ENCODE measurements around the gene NLRC3. TPM values are rescaled to one million over a fixed set of nuclear protein-coding genes. Genes with fewer than 3 reads are reported as not detected.
A peak's percentile ranks its signal among the peaks of the same experiment; 100 is the strongest.
"Not testable (repeated sequence)": the region's sequence is repeated elsewhere in the genome, so short reads cannot be mapped to it uniquely, and the experiment has no call there.

The NLRC3 gene
- total RNA-seq, 2 experiments from 2014 or later: 12.3 to 12.5 TPM

- peaks cover 2% of the 10 kb centered on the region for H3K4me1 Mint-ChIP-seq
- DNase-seq: no peak
- no peaks in the 10 kb centered on the region for H3K9me3 Mint-ChIP-seq
- H3K27ac Mint-ChIP-seq: no peak overlapping the region
- no peak overlapping the region for H3K4me3 Mint-ChIP-seq
- H3K36me3 Mint-ChIP-seq: peaks cover 6% of the 10 kb centered on the region
- no peaks in the 10 kb centered on the region for H3K27me3 Mint-ChIP-seq
These were observed 48.0 kb downstream of the NLRC3 start for GRCh38 chr16:3529175-3529574.

- DNase-seq: no peak
- H3K9me3 Mint-ChIP-seq: no peaks in the 10 kb centered on the region
- peaks cover 6% of the 10 kb centered on the region for H3K36me3 Mint-ChIP-seq
- peaks cover 2% of the 10 kb centered on the region for H3K4me1 Mint-ChIP-seq
- no peaks in the 10 kb centered on the region for H3K27me3 Mint-ChIP-seq
- H3K4me3 Mint-ChIP-seq: no peak overlapping the region
- no peak overlapping the region for H3K27ac Mint-ChIP-seq
These were observed 48.8 kb downstream of the NLRC3 start for GRCh38 chr16:3528406-3528805.

- not testable (repeated sequence) for H3K27ac Mint-ChIP-seq, H3K9me3 Mint-ChIP-seq
- DNase-seq: peak; percentile 56
These were observed 49.9 kb downstream of the NLRC3 start for GRCh38 chr16:3527216-3527829.

DNA sequence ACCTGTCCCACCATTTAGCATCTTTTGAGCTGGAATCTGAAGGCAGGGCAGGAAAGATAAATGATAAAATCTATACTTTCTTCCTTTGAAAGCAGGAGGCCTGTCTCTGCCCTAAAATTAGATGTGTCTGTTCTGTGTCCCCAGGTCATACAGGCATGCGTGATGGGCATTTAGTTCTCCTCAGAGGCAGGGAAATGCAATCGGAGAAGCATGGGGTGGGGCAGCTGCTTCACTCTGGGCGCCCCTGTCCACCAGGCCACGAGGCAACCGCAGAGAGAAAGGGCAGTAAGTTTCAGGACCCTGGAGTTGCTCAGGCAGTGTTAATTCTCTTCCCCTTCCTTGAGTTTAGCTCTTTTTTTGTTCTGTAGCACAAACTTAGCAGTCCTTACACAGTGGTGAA lies 51.3 kb downstream of the NLRC3 start:
- Mint-ChIP-seq H3K4me3 (no peak overlapping the region), H3K27ac (no peak overlapping the region), H3K27me3 (no peaks in the 10 kb centered on the region), H3K36me3 (peaks cover 6% of the 10 kb centered on the region), H3K4me1 (peaks cover 2% of the 10 kb centered on the region), H3K9me3 (no peaks in the 10 kb centered on the region)
- no peak for DNase-seq

More at GRCh38 chr16:3527216-3527829, 49.9 kb downstream of the NLRC3 start:
- not testable (repeated sequence) for H3K27me3 Mint-ChIP-seq, H3K4me3 Mint-ChIP-seq, H3K4me1 Mint-ChIP-seq, H3K36me3 Mint-ChIP-seq

DNA sequence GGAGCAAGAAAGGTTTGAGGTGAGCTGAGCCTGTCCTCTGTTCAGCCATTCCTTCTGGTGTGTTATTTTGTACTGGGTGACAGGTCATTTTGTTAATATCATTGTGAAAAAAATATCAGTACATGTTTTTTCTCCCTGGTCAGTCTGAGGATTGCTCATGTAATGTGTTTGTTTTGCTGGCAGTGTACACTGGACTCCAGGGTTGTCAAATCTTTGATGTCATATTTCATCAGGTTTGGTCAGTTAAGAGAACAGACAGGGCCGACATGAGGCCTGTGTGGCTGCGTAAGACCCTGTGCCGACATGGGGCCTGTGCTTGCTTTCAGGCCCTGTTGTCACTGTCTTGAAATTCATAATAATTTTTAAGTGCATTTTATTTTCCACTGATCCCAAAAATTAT lies 53.9 kb downstream of the NLRC3 start:
- H3K9me3 Mint-ChIP-seq: no peaks in the 10 kb centered on the region
- peaks cover 9% of the 10 kb centered on the region for H3K36me3 Mint-ChIP-seq
- DNase-seq: no peak
- peaks cover 5% of the 10 kb centered on the region for H3K4me1 Mint-ChIP-seq
- no peak overlapping the region for H3K27ac Mint-ChIP-seq
- no peak overlapping the region for H3K4me3 Mint-ChIP-seq
- H3K27me3 Mint-ChIP-seq: no peaks in the 10 kb centered on the region

DNA sequence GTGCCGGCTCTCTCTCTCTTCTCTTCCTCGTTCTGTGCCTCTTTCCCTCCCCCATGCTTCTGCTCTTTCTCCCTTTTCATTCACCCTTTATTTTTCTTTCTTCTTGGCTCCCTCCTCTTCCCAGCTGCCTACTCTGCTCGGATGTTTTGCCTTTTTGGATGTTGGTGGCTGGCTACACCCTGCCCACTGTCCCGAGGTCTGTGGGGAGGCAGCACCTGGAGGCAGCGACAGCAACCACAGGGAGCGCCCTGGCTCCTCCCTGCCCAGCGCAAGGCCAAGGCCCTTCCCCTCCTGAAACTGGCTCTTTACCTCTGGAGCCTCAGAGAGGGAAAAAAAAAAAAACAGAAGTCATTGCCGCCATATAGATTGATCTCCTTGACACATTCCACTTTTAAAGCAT lies 56.4 kb downstream of the NLRC3 start:
- Mint-ChIP-seq H3K9me3 (no peaks in the 10 kb centered on the region), H3K36me3 (peaks cover 14% of the 10 kb centered on the region), H3K4me3 (no peak overlapping the region), H3K4me1 (peaks cover 3% of the 10 kb centered on the region), H3K27ac (no peak overlapping the region), H3K27me3 (no peaks in the 10 kb centered on the region)
- DNase-seq: no peak

GRCh38 chr16:3520413-3520812 lies 56.8 kb downstream of the NLRC3 start:
- H3K27me3 Mint-ChIP-seq: no peaks in the 10 kb centered on the region
- H3K27ac Mint-ChIP-seq: no peak overlapping the region
- peaks cover 14% of the 10 kb centered on the region for H3K36me3 Mint-ChIP-seq
- H3K4me3 Mint-ChIP-seq: no peak overlapping the region
- peaks cover 3% of the 10 kb centered on the region for H3K4me1 Mint-ChIP-seq
- no peak for DNase-seq
- H3K9me3 Mint-ChIP-seq: no peaks in the 10 kb centered on the region

GRCh38 chr16:3519581-3519980 lies 57.6 kb downstream of the NLRC3 start:
- no peaks in the 10 kb centered on the region for H3K9me3 Mint-ChIP-seq
- H3K27ac Mint-ChIP-seq: no peak overlapping the region

GRCh38 chr16:3518986-3519348 lies 58.2 kb downstream of the NLRC3 start:
- DNase-seq: no peak
- Mint-ChIP-seq H3K9me3 (no peaks in the 10 kb centered on the region), H3K4me3 (no peak overlapping the region), H3K4me1 (peaks cover 7% of the 10 kb centered on the region), H3K36me3 (peaks cover 16% of the 10 kb centered on the region), H3K27me3 (no peaks in the 10 kb centered on the region), H3K27ac (no peak overlapping the region)

More at GRCh38 chr16:3519581-3519980, 57.6 kb downstream of the NLRC3 start:
- H3K27me3 Mint-ChIP-seq: no peaks in the 10 kb centered on the region
- peaks cover 16% of the 10 kb centered on the region for H3K36me3 Mint-ChIP-seq
- no peak overlapping the region for H3K4me3 Mint-ChIP-seq
- H3K4me1 Mint-ChIP-seq: peaks cover 4% of the 10 kb centered on the region
- no peak for DNase-seq

- no peak for DNase-seq
- Mint-ChIP-seq H3K4me1 (peaks cover 11% of the 10 kb centered on the region), H3K27ac (no peak overlapping the region), H3K4me3 (no peak overlapping the region), H3K27me3 (no peaks in the 10 kb centered on the region), H3K9me3 (no peaks in the 10 kb centered on the region), H3K36me3 (peaks cover 16% of the 10 kb centered on the region)
These were observed 58.8 kb downstream of the NLRC3 start for GRCh38 chr16:3518292-3518985.

- H3K4me3 Mint-ChIP-seq: no peak overlapping the region
- no peaks in the 10 kb centered on the region for H3K27me3 Mint-ChIP-seq
- H3K4me1 Mint-ChIP-seq: peaks cover 14% of the 10 kb centered on the region
- no peaks in the 10 kb centered on the region for H3K9me3 Mint-ChIP-seq
- no peak for DNase-seq
- H3K36me3 Mint-ChIP-seq: peaks cover 16% of the 10 kb centered on the region
- no peak overlapping the region for H3K27ac Mint-ChIP-seq
These were observed 61.3 kb downstream of the NLRC3 start for GRCh38 chr16:3515897-3516296.

DNA sequence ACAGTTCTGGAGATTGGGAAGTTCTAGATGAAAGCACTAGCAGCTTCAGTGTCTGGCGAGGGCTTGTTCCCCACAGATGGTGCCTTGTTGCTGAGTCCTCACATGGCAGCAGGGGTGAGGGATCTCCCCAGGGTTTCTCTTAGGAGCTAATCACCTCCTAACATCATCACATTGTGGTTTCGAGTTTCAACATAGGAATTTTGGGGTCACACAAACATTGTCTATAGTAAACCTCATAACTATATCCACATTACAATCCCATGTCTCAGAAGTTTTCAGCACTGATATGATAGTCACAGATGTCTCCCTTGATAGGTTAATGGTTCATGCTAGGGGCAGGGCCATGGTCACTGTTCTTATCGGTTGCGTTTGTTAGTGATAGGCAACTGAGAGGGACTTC lies 62.6 kb downstream of the NLRC3 start:
- Mint-ChIP-seq H3K27ac (no peak overlapping the region), H3K9me3 (no peaks in the 10 kb centered on the region), H3K27me3 (no peaks in the 10 kb centered on the region), H3K36me3 (peaks cover 12% of the 10 kb centered on the region), H3K4me3 (no peak overlapping the region), H3K4me1 (peaks cover 21% of the 10 kb centered on the region)
- DNase-seq: no peak

DNA sequence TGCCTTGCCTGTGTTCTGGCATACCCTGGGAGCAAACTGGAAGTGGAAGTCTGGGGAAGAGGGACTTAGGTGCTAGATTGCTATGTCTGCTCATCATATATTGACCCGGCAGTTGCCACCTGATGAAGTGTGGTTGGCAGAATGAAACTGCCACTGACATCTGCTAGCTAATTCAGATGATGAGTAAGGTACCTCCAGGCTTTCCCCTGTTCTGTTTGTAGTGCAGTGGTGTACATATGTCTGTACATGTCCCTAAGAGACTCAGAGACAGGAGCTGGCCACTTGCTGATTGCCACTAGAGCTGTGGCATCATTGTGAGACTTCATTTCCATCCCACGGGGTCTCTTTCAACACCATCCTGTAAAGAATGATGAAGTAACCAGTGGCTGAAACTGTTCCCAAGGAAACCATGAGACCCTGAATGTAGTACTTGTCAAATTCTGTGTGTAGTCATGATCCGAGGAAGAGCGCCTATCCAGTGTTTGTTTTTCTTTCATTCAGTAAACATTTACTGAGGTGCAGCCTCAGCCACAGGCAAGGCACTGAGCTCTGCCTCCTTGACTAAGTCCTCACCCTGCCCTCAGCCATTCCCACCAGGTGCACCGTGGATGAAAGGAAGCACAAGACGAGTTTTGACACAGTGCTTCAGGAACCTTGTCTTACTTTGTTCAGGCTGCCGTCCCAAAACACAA lies 63.2 kb downstream of the NLRC3 start:
- Mint-ChIP-seq H3K36me3 (peaks cover 17% of the 10 kb centered on the region), H3K4me3 (no peak overlapping the region)

GRCh38 chr16:3511286-3512180 lies 65.7 kb downstream of the NLRC3 start:
- H3K36me3 Mint-ChIP-seq: peaks cover 31% of the 10 kb centered on the region
- DNase-seq: no peak
- peaks cover 34% of the 10 kb centered on the region for H3K4me1 Mint-ChIP-seq
- no peaks in the 10 kb centered on the region for H3K9me3 Mint-ChIP-seq
- no peaks in the 10 kb centered on the region for H3K27me3 Mint-ChIP-seq
- no peak overlapping the region for H3K4me3 Mint-ChIP-seq
- H3K27ac Mint-ChIP-seq: peak overlapping the region; percentile 53

More for the DNA sequence above, 63.2 kb downstream of the NLRC3 start:
- no peaks in the 10 kb centered on the region for H3K27me3 Mint-ChIP-seq
- no peak for DNase-seq
- no peaks in the 10 kb centered on the region for H3K9me3 Mint-ChIP-seq
- H3K4me1 Mint-ChIP-seq: peaks cover 26% of the 10 kb centered on the region
- H3K27ac Mint-ChIP-seq: no peak overlapping the region

DNA sequence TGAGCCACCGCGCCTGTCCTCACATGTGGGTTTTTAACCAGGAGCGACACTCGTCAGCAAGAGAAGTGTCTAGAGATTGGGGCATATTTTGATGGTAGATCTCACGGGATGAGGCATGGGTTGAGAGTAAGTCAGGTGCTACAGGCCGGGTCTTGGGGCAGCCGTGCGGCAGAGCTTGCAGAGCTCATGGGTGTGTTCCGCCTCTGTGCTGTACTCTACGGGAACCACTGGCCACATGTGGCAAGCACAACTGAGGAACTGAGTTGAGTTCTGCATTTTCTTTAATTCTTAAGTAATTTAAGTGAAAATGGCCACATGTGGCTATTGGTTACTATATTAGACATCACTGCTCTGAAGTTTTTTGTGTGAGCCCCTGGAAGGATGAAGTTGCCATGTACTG lies 66.8 kb downstream of the NLRC3 start:
- Mint-ChIP-seq H3K27me3 (no peaks in the 10 kb centered on the region), H3K27ac (no peak overlapping the region), H3K4me1 (peaks cover 43% of the 10 kb centered on the region), H3K36me3 (peaks cover 34% of the 10 kb centered on the region), H3K4me3 (no peak overlapping the region), H3K9me3 (no peaks in the 10 kb centered on the region)
- DNase-seq: no peak

All from activated naive CD8-positive, alpha-beta T cell treated with anti-CD3 and anti-CD28 coated beads for 36 hours (primary cell).